OCI-LY3 (cell line): ENCODE results near the gene USP34.

Source experiments
- EZH2phosphoT487 ChIP-seq: fragments of 200-600 bp; shearing (Covaris generic); IDR thresholded peaks from 2 replicates; pipeline ENCODE4 v1.6.1; 2018; ENCODE audit warnings: antibody characterized with exemption, mixed run types, low read depth
- TF ChIP-seq, protein P1 (sequence below): fragments of 200-600, 300-600 bp; sonication (generic); IDR thresholded peaks from 2 replicates; pipeline ENCODE4 v1.5.1; 2014; ENCODE audit warnings: antibody characterized with exemption, low read length, low read depth

GRCh38 chr2:61185231-61185728, 285.6 kb downstream of the USP34 start:
- TF ChIP-seq, protein P1, sequence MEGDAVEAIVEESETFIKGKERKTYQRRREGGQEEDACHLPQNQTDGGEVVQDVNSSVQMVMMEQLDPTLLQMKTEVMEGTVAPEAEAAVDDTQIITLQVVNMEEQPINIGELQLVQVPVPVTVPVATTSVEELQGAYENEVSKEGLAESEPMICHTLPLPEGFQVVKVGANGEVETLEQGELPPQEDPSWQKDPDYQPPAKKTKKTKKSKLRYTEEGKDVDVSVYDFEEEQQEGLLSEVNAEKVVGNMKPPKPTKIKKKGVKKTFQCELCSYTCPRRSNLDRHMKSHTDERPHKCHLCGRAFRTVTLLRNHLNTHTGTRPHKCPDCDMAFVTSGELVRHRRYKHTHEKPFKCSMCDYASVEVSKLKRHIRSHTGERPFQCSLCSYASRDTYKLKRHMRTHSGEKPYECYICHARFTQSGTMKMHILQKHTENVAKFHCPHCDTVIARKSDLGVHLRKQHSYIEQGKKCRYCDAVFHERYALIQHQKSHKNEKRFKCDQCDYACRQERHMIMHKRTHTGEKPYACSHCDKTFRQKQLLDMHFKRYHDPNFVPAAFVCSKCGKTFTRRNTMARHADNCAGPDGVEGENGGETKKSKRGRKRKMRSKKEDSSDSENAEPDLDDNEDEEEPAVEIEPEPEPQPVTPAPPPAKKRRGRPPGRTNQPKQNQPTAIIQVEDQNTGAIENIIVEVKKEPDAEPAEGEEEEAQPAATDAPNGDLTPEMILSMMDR = no peak
- no peak for TF ChIP-seq EZH2phosphoT487
